HG02885 (cell line): ENCODE measurements around the gene BAZ2A.
"Not testable (repeated sequence)": the region's sequence is repeated elsewhere in the genome, so short reads cannot be mapped to it uniquely, and the experiment has no call there.

Experiments
- ATAC-seq: cut with Tn5 transposase; IDR thresholded peaks from one replicate; pipeline ENCODE4 v1.9.1; 2021; ENCODE audit warnings: mild to moderate bottlenecking; ENCODE audit not compliant: unreplicated experiment, poor library complexity

Gene BAZ2A

GRCh38 chr12:56599797-56600196 lies 30.3 kb downstream of the BAZ2A start:
- ATAC-seq: no peak

DNA sequence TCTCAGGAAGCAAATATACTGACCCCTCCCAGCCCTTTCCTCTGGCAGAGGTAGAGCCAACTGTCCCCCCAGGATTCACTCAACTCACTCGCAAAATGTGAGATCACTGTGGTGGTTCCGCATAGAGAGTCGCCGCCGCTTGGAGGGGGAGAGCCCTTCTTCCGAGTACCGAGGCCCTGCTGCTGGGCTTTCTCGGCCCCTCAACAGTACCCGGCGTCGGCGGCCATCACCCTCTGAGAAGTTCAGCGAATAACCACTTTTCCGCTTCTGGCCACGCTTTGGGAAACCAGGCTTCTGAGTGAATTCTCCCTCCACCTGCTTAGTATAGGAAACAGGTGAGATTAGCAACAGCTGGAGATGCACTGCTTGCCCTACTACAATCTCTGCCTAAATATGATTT lies 31.1 kb downstream of the BAZ2A start:
- no peak for ATAC-seq

- no peak for ATAC-seq
These were observed 33.3 kb downstream of the BAZ2A start for GRCh38 chr12:56596815-56597214.

DNA sequence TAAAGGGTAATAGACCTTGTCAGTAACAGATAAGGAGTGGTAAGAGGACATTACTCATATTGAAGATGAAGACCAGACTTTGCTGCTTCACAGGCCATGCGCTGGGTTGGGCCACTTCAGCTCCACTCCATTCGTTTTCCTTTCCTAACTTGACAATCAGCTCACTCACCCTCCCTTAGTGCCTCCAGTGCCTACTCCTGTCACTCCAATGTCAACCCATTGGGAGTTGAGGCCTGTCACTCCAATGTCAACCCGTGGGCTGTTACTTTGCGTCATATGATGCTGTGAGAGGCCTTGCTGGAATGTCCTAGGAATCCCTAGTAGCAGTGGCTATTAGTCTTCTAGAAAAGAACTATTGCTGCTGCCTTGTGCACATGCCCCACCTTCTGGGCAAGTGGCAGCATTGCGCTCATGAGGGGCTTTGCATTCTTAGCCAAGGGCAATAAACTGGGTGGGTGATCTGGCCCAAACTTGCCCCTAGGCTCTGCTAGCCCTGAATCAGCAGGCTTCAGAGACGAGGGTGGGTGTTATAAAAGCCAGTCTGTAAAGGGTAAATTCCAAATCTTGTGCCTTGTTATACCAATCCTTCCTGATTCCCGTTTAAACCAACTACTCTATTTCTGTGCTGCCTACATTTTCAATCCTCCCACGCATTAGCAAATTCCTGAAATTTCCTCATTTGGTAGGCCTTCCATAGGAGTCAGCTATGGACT lies 36.1 kb downstream of the BAZ2A start:
- ATAC-seq: peak; percentile 55

- no peak for ATAC-seq
These were observed 38.2 kb downstream of the BAZ2A start for GRCh38 chr12:56591961-56592360.

- ATAC-seq: no peak
These were observed 39.0 kb downstream of the BAZ2A start for GRCh38 chr12:56591126-56591525.

DNA sequence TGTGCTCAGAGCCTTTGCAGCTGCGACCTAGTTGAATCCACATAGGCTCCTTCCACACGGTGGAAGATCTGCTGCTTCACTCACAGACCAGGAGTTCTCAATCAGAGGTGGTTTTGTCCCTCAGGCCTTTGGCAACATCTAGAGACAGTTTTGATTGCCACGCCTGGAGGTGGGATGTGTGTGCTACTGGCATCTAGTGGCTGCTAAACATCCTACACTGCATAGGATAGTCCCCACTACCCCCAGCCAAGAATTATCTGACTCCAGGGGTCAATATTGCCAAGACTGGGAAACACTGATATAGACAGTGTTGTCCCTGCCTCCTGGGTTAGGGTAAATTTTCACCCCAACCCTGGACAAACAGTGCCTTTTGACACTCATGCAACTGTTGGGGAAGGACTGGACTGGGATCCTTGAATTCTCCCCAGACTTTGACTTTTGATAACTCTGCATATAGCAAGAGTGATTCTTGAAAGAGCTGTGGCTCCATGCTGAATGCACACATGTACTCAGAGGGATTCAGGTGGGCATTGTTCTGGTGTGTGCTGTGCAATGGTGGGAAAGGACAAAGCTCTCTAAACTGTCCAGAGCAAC lies 39.8 kb downstream of the BAZ2A start:
- no peak for ATAC-seq

DNA sequence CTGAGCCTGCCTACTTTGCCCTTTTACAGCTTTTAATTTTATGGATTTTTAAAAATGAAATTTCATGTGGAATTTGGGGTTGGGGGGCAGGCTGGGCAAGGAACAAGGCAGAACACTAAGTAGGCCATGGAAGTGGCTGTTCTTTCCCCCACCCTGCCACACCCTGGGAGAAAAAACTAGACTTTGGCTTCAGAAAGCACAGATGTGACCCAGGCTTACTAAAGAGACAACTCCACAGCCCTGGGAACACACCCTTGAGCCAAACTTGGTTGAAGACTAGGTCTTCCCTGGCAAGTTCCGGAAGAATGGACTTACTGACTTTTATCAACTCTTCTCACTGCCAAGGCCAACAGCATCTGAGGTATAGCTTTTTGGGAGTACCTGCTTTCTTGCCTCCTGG lies 40.3 kb downstream of the BAZ2A start:
- no peak for ATAC-seq

DNA sequence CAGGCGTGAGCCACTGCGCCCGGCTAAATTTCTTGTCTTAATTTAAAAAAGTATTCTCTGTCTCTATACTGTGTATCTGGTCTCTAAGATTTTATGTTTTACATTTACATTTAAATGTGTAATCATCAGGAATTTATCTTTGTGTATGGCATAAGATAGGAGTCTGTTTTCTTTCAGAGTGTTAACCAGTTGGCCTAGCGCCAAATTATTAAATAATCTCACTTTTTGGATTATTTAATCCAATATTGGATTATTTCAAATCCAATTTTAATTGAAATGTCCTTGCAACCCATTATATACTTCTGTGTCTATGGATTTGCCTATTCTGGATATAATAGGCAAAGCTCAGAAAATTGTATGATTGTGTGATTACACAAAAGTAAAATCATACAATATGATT lies 45.0 kb downstream of the BAZ2A start:
- ATAC-seq: no peak

DNA sequence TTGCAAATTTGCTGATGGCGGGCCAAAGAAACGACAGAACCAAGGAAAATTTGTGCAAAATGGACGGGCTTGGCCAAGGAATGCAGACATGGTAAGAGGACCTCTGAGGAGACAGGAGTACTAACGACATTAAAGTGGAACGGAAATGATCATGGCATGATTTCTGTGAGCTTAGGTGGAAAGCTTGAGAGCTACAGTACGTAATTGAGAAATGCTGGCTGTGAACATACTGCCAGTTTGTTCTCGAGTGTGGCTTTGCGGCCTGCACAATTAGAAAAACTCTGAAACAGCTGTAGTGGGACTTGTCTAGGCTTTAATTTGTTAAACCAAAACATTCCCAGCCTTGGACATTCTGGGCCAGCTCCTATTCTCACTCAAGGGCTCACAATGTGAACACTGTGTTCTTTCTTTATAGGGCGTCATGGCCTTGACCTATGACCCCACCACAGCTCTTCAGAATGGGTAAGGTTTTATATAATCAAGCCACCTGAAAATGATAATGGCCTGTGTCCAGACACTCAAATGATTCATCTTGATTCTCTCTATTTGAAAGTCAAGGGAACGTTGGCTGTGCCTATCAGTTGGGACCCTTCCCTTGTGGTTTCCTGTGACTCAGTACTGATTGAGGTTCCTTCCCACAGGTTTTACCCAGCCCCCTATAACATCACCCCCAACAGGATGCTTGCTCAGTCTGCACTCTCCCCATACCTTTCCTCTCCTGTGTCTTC lies 48.5 kb downstream of the BAZ2A start:
- ATAC-seq: no peak

DNA sequence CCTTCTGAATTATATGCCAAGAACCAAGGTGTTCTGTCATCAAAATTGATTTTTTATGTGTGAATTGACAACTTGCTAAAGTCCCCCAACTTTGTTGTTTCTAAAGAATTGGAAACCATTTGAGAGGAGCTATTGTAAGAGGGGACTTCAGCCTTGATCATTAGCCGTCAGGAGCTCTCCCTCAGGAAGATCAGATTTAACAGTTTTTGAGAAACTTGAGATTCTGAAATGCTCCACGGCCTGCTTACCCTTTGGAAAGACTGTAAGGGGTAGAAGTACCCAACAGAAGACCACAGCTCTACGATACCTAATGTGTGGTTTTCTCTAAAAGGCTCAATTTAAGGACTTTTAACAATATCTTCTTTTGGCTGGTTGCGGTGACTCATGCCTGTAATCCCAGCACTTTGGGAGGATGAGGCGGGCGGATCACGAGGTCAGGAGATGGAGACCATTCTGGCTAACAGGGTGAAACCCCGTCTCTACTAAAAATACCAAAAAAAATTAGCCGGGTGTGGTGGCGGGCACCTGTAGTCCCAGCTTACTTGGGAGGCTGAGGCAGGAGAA lies 51.1 kb downstream of the BAZ2A start:
- ATAC-seq: no peak

DNA sequence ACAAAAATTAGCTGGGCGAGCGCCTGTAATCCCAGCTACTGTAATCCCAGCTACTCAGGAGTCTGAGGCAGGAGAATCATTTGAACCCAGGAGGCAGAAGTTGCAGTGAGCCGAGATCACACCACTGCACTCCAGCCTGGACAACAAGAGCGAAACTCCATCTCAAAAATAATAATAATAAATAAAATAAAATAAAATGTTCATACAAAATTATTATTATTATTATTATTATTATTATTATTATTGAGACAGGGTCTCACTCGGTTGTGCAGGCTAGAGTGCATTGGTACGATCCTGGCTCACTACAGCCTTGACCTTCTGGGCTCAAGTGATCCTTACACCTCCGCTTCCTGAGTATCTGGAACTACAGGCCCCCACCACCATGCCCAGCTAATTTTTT lies 52.9 kb downstream of the BAZ2A start:
- ATAC-seq: not testable (repeated sequence)

- no peak for ATAC-seq
These were observed 55.9 kb downstream of the BAZ2A start for GRCh38 chr12:56574210-56574609.

- ATAC-seq: no peak
These were observed 57.8 kb downstream of the BAZ2A start for GRCh38 chr12:56572288-56572687.

DNA sequence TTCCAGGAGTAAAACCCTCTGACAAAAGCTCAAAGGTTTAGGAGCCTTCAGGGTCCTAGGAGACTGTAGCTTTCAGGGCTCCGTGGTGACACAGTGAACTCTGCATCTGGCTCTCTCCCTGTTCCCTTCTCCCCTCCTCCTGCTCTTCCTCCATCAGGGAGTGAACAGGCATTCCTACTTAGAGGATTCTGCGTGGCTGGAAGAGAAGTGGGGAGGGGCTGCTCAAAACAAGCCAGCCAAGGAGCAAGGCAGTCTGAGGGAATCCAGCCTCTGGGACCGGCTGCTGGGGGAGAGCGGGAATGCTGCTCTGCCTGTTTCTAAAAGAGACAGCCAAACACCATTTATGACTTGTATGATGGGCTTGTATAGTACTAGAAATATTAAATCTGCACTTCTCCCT lies 59.0 kb downstream of the BAZ2A start:
- ATAC-seq: no peak

GRCh38 chr12:56568146-56568545 lies 62.0 kb downstream of the BAZ2A start:
- ATAC-seq: no peak

DNA sequence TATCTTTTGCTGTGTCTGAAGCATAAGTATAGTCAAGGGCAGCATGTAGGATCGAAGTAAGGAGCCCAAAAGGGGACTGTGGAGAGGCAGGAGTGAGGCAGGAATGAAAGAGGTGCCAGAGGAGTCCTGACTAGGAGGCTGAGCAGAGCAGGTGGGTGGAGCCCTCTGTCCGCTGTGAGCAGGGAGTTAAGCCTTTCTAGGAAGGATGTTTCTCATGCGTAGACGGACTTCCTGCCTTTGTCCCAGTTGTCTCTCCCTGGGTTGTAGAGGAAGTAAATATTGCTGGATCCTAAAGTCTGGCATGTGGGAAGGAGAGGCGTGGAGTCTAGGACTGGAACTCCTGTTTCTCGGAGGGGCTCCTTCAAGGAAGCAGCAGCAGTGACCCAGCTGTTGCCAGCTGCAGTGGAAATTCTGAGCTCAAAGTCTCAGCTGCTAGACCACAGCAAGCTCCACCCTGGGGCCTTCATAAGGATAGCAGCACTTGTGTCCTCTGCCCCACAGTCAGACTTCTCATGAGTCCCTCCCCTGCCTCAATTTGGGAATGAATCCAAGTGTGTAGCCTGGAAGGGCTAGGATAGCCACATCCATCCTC lies 64.5 kb downstream of the BAZ2A start:
- ATAC-seq: peak; percentile 80

GRCh38 chr12:56551070-56551469 lies 79.1 kb downstream of the BAZ2A start:
- ATAC-seq: no peak

DNA sequence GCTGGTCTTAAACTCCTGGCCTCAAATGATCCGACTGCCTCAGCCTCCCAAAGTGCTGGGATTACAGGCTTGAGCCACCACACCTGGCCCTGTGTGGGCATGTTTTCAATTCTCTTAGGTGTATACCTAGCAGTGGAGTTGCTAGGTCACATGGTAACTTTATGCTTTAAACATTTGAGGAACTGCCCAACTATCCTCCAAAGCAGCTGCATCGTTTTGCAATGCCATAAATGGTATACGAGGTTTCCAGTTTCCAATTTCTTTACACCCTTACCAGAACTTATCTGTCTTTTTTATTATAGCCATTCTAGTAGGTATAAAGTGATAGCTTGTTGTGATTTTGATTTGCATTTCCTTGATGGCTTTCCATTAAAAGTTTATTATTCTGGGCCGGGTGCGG lies 83.4 kb downstream of the BAZ2A start:
- no peak for ATAC-seq
